AG10803 (cell line): ENCODE results near the gene MCM7.

Experiments
- DNase-seq: peaks from one replicate; pipeline ENCODE4 v3.0.0; 2010; ENCODE audit warnings: low read depth
- H3K4me3 ChIP-seq: 2 replicates; pipeline ENCODE4 v1.5.1; 2011; ENCODE audit warnings: mild to moderate bottlenecking, low read length, control low read depth
- CTCF ChIP-seq: conservative IDR thresholded peaks from 2 replicates; pipeline ENCODE4 v1.5.1; 2011; ENCODE audit warnings: mild to moderate bottlenecking, low read length, control low read depth, inconsistent platforms

Gene MCM7

DNA sequence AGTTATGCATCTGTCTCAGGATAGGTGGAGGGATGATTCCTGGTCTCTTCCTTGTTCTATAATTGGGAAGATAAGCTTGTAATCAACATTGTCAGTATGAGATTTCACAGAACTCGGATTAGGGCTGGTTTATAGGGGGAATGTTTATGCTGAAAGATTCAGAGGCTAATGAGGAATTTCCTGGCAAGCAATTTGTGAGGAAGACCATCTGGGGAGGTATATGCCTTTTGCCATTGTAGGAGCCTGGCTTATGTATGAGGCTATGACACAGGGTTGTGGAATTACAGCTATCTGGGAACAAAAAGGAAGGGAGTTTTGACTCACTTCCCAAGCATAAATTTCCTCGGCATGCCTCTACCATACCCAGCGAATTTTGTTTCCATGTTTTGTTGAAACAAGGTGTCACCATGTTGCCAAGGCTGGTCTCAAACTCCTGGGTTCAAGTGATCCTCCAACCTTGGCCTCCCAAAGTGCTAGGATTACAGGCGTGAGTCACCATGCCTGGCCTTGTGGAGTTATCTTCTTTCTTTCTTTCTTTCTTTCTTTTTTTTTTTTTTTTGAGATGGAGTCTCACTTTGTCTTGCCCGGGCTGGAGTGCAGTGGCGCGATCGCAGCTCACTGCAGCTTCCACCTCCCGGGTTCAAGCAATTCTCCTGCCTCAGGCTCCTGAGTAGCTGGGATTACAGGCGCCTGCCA lies 14.0 kb downstream of the MCM7 start:
- no peak for TF ChIP-seq CTCF
- DNase-seq = peak; percentile 99
- no peak overlapping the region for H3K4me3 ChIP-seq

- TF ChIP-seq CTCF = no peak
- H3K4me3 ChIP-seq = no peak overlapping the region
- DNase-seq = no peak
Observed at GRCh38 chr7:100085515-100085914, 15.7 kb downstream of the MCM7 start.

- no peak for DNase-seq
- no peak for TF ChIP-seq CTCF
- H3K4me3 ChIP-seq = no peak overlapping the region
Observed at GRCh38 chr7:100082978-100083377, 18.2 kb downstream of the MCM7 start.

- DNase-seq = peak; percentile 99
- peak; percentile 69 for TF ChIP-seq CTCF
- peak within 1 kb of the TSS; percentile 94 for H3K4me3 ChIP-seq
Observed at GRCh38 chr7:100081535-100082102, 19.6 kb downstream of the MCM7 start, which contains the start of gene ZNF3. TSS of gene ZNF3 (minus strand) at chr7:100081723. CDS start at chr7:100077357, 4,366 bp downstream.

- no peak for TF ChIP-seq CTCF
- peak overlapping the region; percentile 94 for H3K4me3 ChIP-seq
- DNase-seq = peak; percentile 8
Observed at GRCh38 chr7:100080907-100081534, 20.2 kb downstream of the MCM7 start.

GRCh38 chr7:100079024-100079560 lies 22.1 kb downstream of the MCM7 start:
- DNase-seq = no peak
- H3K4me3 ChIP-seq = no peak overlapping the region
- TF ChIP-seq CTCF = no peak

DNA sequence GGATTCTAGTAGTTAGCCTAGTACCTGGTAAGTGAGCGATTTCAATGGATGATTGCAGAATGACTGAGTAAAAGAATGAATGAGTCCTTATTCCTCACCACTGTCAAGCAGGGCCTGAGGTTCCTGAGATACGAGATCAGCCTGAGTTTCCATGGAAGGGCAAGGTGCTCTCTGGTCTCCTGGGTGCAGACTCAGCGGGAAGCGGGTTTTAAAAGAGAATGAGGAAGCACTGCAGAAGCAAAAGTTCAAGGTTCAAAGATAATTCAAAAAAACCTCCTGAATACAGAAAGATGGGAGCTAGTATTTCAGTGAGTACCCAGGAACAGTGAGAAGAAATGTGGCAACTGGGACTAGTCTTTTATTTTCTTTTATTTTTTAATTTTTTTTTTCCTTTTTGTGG lies 24.0 kb downstream of the MCM7 start:
- TF ChIP-seq CTCF = no peak
- H3K4me3 ChIP-seq = no peak overlapping the region
- DNase-seq = no peak
